Smooth muscle cell of trachea (primary cell): Measurements from ENCODE around the gene CRIM1. TPM values are rescaled to one million over a fixed set of nuclear protein-coding genes. Genes with fewer than 3 reads are reported as not detected.

Experiments used
- total RNA-seq: library from RNA; depleted of rRNA; stranded (reverse); fragments of >200 nt; gene quantifications from 2 replicates; pipeline ENCODE4 v1.2.1, GENCODE V29; 2014

CRIM1 gene, protein sequence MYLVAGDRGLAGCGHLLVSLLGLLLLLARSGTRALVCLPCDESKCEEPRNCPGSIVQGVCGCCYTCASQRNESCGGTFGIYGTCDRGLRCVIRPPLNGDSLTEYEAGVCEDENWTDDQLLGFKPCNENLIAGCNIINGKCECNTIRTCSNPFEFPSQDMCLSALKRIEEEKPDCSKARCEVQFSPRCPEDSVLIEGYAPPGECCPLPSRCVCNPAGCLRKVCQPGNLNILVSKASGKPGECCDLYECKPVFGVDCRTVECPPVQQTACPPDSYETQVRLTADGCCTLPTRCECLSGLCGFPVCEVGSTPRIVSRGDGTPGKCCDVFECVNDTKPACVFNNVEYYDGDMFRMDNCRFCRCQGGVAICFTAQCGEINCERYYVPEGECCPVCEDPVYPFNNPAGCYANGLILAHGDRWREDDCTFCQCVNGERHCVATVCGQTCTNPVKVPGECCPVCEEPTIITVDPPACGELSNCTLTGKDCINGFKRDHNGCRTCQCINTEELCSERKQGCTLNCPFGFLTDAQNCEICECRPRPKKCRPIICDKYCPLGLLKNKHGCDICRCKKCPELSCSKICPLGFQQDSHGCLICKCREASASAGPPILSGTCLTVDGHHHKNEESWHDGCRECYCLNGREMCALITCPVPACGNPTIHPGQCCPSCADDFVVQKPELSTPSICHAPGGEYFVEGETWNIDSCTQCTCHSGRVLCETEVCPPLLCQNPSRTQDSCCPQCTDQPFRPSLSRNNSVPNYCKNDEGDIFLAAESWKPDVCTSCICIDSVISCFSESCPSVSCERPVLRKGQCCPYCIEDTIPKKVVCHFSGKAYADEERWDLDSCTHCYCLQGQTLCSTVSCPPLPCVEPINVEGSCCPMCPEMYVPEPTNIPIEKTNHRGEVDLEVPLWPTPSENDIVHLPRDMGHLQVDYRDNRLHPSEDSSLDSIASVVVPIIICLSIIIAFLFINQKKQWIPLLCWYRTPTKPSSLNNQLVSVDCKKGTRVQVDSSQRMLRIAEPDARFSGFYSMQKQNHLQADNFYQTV
- 98.5 and 259 TPM in 2 replicates for total RNA-seq

DNA sequence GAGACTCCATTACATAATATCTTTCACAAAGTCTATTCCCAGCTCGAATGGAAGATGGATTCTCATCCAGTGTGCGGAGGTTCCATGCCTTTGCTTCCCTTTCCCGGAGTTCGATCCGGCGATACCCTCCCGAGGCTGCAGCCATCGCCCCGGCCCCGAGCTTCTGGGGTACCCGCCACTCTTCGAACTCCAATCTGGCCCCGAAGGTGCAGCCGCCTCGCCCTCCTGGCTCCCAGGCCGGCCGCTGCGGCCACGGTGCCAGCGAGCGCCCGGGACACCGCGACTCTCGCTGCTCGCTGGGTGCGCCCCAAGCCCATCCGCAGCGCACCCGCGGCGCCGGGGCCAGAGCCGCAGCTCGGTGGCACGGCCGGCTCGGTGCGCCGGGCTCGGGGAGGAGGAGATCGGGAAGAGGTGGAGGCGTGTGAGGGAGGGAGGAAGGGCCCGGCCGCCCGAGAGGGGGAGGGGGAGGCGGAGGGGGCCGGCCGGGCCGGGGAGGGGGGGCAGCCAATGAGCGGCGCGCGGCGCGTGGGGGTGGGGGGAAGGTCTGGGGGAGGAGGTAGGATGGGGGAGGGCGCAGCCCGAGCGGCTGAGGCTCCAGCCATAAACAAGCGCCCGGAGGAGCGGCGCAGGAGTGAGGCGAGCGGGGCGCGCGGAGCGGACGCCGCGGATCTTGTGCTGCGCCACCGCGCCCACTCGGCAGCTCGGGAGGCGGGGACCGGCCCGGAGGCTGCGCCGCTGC is at the start of gene CRIM1:
CRIM1 (plus strand) TSS at position 628 of the 739 bp plus-strand sequence. CDS start 515 bp downstream, outside the sequence.

DNA sequence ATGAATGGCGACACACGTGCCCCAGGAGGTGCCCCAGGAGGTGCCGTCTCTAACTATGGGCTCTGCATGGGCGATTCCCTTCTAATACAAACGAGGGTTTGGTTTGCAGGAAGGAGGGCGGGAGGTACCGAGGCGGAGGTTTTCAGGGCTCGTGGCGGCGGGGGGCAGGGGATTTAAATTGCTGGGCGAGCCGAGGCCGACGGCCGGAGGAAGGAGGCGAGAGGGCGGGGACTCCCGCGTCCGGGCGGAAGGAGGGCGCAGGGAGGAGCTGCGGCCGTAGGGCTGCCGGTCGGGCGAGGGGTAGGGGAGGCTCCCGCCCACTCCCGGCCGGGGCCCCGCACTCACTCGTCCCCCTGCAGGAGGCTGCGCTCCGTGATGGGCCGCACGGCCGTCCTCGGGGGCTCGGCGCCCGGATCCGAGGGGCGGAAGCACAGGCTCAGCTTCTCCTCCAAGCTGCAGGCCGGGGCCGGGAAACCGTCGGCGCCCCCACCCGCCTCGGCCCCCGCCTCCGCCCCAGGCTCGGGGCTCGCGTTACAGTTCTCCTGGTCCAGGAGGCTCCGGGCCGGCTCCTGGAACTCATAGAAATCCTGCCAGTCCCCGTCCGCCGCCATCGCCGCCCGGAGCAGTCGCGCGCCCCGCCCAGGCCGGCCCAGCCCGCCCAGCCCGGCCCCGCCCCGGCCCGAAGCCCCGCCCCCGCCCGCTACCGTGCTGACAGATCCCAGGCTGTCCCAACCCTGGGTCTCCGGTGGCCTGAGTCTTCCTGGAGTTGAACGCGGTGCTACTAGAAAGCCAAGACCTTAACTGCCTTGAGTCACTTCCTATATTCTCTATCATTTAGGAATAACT is 242.2 kb downstream of the CRIM1 start, which contains the start of gene FEZ2:
FEZ2 (minus strand) TSS at position 637 of the 846 bp plus-strand sequence; CDS start at position 611, 26 bp downstream.

Other genes starting within 250 kb of the CRIM1 start
- gene FEZ2, start 242.4 kb downstream of the CRIM1 start, total RNA-seq: 56.9 and 60.2 TPM in 2 replicates